ENCODE measurements around the gene MEX3A. TPM values are rescaled to one million over a fixed set of nuclear protein-coding genes. Genes with fewer than 3 reads are reported as not detected.

MEX3A gene
- total and polyA plus RNA-seq, 10 of the 15 experiments (the other 5 are each of a cell fraction or from before 2014, with no cell fraction given): 0.11 to 5.1 (median 1.7) TPM

DNA sequence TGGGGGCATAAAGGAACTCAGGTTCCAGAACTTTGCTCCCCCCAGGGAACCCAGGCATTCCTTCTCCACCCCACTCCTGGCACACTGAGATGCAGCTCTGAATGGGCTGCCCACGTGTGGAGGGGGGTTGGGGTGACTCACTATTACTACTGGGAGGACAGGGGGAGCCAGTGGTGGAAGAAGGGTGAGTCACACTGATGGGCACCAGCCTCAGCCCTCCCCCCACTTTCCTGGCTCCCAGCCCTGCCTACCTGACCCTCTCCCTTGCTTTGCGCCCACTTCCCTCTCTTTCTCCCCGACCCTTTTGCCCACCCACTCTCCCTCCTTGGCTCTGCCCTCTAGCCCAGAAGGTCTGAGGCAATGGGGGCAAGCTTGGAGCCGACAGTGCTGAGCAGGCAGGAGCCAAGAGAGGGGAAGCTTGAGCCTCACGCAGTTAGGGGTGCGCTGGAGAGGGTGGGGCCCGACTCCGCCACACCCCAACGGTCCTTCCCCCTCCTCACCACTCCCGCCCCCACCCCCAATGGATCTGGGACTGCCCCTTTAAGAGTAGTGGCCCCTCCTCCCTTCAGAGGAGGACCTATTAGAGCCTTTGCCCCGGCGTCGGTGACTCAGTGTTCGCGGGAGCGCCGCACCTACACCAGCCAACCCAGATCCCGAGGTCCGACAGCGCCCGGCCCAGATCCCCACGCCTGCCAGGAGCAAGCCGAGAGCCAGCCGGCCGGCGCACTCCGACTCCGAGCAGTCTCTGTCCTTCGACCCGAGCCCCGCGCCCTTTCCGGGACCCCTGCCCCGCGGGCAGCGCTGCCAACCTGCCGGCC, 32.0 kb upstream of the MEX3A start, which contains the start of gene LMNA:
TSS of gene LMNA (plus strand) at position 611 of the 818 bp plus-strand sequence. CDS start 208 bp downstream, outside the sequence.
- peak within 1 kb of the TSS; percentile 53; the same call in 1 of the 2 replicates for H3K27ac ChIP-seq (ENCODE audit: control insufficient read depth, insufficient read depth)
- H2AFZ ChIP-seq (ENCODE audit: control insufficient read depth, low read depth, low read length): peak within 1 kb of the TSS; percentile 78
- intact Hi-C loops (cut with micrococcal nuclease; ENCODE audit: unreplicated experiment): no loop called here
- peak; percentile 88 for ATAC-seq
- H3K4me3 ChIP-seq: peak within 1 kb of the TSS; percentile 94
- peaks cover 39% of the 10 kb centered on the region for H3K79me2 ChIP-seq (ENCODE audit: control insufficient read depth, insufficient read depth, low read length)
- peaks cover 12% of the 10 kb centered on the region for H3K4me1 ChIP-seq (ENCODE audit: control insufficient read depth, insufficient read depth, low read length)
- no TSS peak for BruUV-seq (replicated peaks)
- ChIA-PET POLR2A (interaction anchor here (0.5 to 12.7 kb wide), 8 partner anchors 9 to 177 kb away, joined by 4 to 128 read pairs (median 12); no protein-coding TSS in a partner anchor), RAD21 (ENCODE audit: unreplicated experiment) (interaction anchor here (0.9 to 22.2 kb wide), 5 partner anchors 14 to 136 kb away, joined by 3 to 695 read pairs (median 5); partner anchors contain the start of gene ARHGEF2), CTCF (interaction anchor here (0.6 to 25.7 kb wide), 8 partner anchors 9 to 125 kb away, joined by 3 to 1294 read pairs (median 4); no protein-coding TSS in a partner anchor), SMC1A (ENCODE audit: uncharacterized antibody, unreplicated experiment) (interaction anchor here (9.2 to 23.6 kb wide), 2 partner anchors 15 to 16 kb away, joined by 92 to 874 read pairs; no protein-coding TSS in a partner anchor)
- no peaks in the 10 kb centered on the region for H4K20me1 ChIP-seq (ENCODE audit: control insufficient read depth, insufficient read depth)
- H3K9me3 ChIP-seq (replicated peaks; ENCODE audit: control insufficient read depth, insufficient read depth, low read length): no peaks in the 10 kb centered on the region
- 1% methylated on average over 28 of the region's 37 CpGs for WGBS (ENCODE audit: insufficient coverage, insufficient replicate concordance, low lambda C conversion rate, missing lambda C conversion rate)
- in situ Hi-C loops (cut with MboI): no loop called here
- DNase-seq (ENCODE audit: low read depth, low spot score): peak; percentile 48
- peak within 1 kb of the TSS; percentile 79 for H3K4me2 ChIP-seq (ENCODE audit: control insufficient read depth, insufficient read depth)
- peak within 1 kb of the TSS; percentile 86 for H3K9ac ChIP-seq (ENCODE audit: control insufficient read depth, insufficient read depth, low read length)
- peak; percentile 56 for FAIRE-seq
- no peaks in the 10 kb centered on the region for H3K36me3 ChIP-seq (ENCODE audit: control insufficient read depth in 2 of 2, insufficient read depth in 2 of 2, low read length in 1 of 2)
- H3K27me3 ChIP-seq (replicated peaks in 1 of 2; ENCODE audit: control insufficient read depth in 2 of 2, insufficient read depth in 2 of 2, low read length in 1 of 2): no peaks in the 10 kb centered on the region
- TF ChIP-seq ZNF687 (IDR thresholded peaks at IDR 0.05) (peak; percentile 56; the same call in 1 of the 2 replicates), CEBPB (IDR thresholded peaks at IDR 0.05; ENCODE audit: borderline replicate concordance in 1 of 2, low read depth in 2 of 2, low read length in 2 of 2) (no peak), RAD51 (IDR thresholded peaks at IDR 0.05) (0 out of 2 replicates have a peak, but pooled peaks have one; percentile 26), CHD4 (IDR thresholded peaks at IDR 0.05) (no peak), GATAD2B (conservative IDR thresholded peaks at IDR 0.05; ENCODE audit: low read depth) (peak; percentile 15; the same call in 1 of the 2 replicates), BRCA1 (IDR thresholded peaks at IDR 0.05; ENCODE audit: low read depth, low read length) (no peak), KLF5 (IDR thresholded peaks at IDR 0.05; ENCODE audit: partially characterized antibody) (no peak), SKIL (IDR thresholded peaks at IDR 0.05; ENCODE audit: low read depth, poor library complexity, severe bottlenecking) (no peak), NFYB (IDR thresholded peaks at IDR 0.05; ENCODE audit: insufficient read depth, low read depth, low read length) (peak; percentile 64; the same call in 1 of the 2 replicates), NFIC (IDR thresholded peaks at IDR 0.05; ENCODE audit: low read depth, low read length) (no peak), HDAC2 (IDR thresholded peaks at IDR 0.05) (no peak), RB1 (IDR thresholded peaks at IDR 0.05; ENCODE audit: borderline replicate concordance) (no peak), CREB1 (IDR thresholded peaks at IDR 0.05; ENCODE audit: low read depth) (no peak), SMARCA5 (IDR thresholded peaks at IDR 0.05) (no peak; the same call in 1 of the 2 replicates)
- TF ChIP-seq, protein P1, sequence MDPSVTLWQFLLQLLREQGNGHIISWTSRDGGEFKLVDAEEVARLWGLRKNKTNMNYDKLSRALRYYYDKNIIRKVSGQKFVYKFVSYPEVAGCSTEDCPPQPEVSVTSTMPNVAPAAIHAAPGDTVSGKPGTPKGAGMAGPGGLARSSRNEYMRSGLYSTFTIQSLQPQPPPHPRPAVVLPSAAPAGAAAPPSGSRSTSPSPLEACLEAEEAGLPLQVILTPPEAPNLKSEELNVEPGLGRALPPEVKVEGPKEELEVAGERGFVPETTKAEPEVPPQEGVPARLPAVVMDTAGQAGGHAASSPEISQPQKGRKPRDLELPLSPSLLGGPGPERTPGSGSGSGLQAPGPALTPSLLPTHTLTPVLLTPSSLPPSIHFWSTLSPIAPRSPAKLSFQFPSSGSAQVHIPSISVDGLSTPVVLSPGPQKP (IDR thresholded peaks at IDR 0.05; ENCODE audit: low read depth, low read length): no peak

Data from GM12878 (cell line).